HepG2 (cell line): ENCODE results near the gene EFCAB14.

ENCODE experiments used
- CHD4 ChIP-seq: fragments of 200-600 bp; sonication (generic); IDR thresholded peaks from 2 replicates; pipeline ENCODE4 v1.7.0; 2017; ENCODE audit warnings: mild to moderate bottlenecking, low read length, borderline replicate concordance
- DNMT3B ChIP-seq: conservative IDR thresholded peaks from 2 replicates; pipeline ENCODE4 v1.6.1; 2016; ENCODE audit warnings: missing biosample characterization, control low read depth
- HDAC6 ChIP-seq: fragments of 200-600 bp; sonication (generic); IDR thresholded peaks from 2 replicates; pipeline ENCODE4 v1.7.0; 2017; ENCODE audit warnings: mild to moderate bottlenecking, antibody characterized with exemption, low read length, low read depth
- HOXA7 ChIP-seq: sonication (generic); formaldehyde crosslinking; IDR thresholded peaks from 2 replicates; pipeline ENCODE4 v1.8.1; 2022; ENCODE audit warnings: mild to moderate bottlenecking, missing genetic modification reagents, moderate library complexity
- NCOA2 ChIP-seq: sonication (generic); formaldehyde crosslinking; IDR thresholded peaks from 2 replicates; pipeline ENCODE4 v1.8.0; 2022; ENCODE audit warnings: inconsistent platforms
- TARDBP ChIP-seq: sonication (generic); formaldehyde crosslinking; IDR thresholded peaks from 2 replicates; pipeline ENCODE4 v1.8.0; 2022; ENCODE audit warnings: mild to moderate bottlenecking, missing genetic modification reagents
- TP53 ChIP-seq: sonication (generic); formaldehyde crosslinking; conservative IDR thresholded peaks from 2 replicates; pipeline ENCODE4 v1.4.0; 2020; ENCODE audit warnings: missing genetic modification reagents
- ZNF709 ChIP-seq: sonication (generic); formaldehyde crosslinking; IDR thresholded peaks from 2 replicates; pipeline ENCODE4 v1.5.0; 2020; ENCODE audit warnings: mild to moderate bottlenecking, missing genetic modification reagents
- TF ChIP-seq, protein P1 (sequence below): sonication (generic); formaldehyde crosslinking; IDR thresholded peaks from 2 replicates; pipeline ENCODE4 v1.5.0; 2020; ENCODE audit warnings: mild to moderate bottlenecking, missing genetic modification reagents, moderate library complexity
- TF ChIP-seq, protein P2 (sequence below): sonication (generic); formaldehyde crosslinking; IDR thresholded peaks from 2 replicates; pipeline ENCODE4 v1.5.0; 2020; ENCODE audit warnings: missing genetic modification reagents
- TF ChIP-seq, protein P3 (sequence below): sonication (generic); formaldehyde crosslinking; IDR thresholded peaks from 2 replicates; pipeline ENCODE4 v1.5.0; 2020; ENCODE audit warnings: mild to moderate bottlenecking, missing genetic modification reagents
- TF ChIP-seq, protein P4 (sequence below): sonication (generic); IDR thresholded peaks from 2 replicates; pipeline ENCODE4 v1.6.1; 2016; ENCODE audit warnings: low read depth, borderline replicate concordance

DNA sequence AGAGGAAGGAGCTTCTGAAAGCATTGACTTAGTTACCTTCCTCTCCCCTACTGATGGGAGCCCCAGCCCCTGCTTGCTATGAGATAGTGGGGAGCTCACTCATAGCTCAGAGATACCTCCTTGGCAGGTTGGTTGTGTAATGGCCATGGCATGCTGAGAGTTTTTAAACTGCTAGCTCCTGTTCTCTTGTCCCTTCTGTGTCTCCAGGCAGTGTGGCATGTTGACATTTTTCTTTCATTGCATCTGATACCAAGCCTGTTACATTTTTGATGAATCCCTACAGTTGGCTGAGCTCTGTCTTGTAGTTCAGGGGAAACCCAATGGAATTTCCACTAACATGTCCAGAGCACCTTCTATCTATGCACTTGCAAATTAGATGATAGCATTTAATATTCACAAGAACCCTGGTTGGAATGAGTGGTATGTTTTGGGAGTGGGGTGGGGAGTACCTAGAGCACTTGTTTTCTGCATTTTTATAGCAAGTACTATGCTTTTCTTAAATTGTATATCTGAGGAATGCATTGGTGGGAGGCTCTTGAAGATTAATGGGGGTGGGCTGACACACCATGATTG is 39.1 kb upstream of the EFCAB14 start:
- TF ChIP-seq, protein P1, sequence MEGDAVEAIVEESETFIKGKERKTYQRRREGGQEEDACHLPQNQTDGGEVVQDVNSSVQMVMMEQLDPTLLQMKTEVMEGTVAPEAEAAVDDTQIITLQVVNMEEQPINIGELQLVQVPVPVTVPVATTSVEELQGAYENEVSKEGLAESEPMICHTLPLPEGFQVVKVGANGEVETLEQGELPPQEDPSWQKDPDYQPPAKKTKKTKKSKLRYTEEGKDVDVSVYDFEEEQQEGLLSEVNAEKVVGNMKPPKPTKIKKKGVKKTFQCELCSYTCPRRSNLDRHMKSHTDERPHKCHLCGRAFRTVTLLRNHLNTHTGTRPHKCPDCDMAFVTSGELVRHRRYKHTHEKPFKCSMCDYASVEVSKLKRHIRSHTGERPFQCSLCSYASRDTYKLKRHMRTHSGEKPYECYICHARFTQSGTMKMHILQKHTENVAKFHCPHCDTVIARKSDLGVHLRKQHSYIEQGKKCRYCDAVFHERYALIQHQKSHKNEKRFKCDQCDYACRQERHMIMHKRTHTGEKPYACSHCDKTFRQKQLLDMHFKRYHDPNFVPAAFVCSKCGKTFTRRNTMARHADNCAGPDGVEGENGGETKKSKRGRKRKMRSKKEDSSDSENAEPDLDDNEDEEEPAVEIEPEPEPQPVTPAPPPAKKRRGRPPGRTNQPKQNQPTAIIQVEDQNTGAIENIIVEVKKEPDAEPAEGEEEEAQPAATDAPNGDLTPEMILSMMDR, result no peak
- TF ChIP-seq ZNF709, result no peak
- TF ChIP-seq, protein P2, sequence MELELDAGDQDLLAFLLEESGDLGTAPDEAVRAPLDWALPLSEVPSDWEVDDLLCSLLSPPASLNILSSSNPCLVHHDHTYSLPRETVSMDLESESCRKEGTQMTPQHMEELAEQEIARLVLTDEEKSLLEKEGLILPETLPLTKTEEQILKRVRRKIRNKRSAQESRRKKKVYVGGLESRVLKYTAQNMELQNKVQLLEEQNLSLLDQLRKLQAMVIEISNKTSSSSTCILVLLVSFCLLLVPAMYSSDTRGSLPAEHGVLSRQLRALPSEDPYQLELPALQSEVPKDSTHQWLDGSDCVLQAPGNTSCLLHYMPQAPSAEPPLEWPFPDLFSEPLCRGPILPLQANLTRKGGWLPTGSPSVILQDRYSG (CRISPR knock-in tag), result no peak
- TF ChIP-seq HDAC6, result no peak
- TF ChIP-seq TARDBP (CRISPR knock-in tag), result no peak
- TF ChIP-seq HOXA7 (CRISPR knock-in tag), result no peak
- TF ChIP-seq, protein P3, sequence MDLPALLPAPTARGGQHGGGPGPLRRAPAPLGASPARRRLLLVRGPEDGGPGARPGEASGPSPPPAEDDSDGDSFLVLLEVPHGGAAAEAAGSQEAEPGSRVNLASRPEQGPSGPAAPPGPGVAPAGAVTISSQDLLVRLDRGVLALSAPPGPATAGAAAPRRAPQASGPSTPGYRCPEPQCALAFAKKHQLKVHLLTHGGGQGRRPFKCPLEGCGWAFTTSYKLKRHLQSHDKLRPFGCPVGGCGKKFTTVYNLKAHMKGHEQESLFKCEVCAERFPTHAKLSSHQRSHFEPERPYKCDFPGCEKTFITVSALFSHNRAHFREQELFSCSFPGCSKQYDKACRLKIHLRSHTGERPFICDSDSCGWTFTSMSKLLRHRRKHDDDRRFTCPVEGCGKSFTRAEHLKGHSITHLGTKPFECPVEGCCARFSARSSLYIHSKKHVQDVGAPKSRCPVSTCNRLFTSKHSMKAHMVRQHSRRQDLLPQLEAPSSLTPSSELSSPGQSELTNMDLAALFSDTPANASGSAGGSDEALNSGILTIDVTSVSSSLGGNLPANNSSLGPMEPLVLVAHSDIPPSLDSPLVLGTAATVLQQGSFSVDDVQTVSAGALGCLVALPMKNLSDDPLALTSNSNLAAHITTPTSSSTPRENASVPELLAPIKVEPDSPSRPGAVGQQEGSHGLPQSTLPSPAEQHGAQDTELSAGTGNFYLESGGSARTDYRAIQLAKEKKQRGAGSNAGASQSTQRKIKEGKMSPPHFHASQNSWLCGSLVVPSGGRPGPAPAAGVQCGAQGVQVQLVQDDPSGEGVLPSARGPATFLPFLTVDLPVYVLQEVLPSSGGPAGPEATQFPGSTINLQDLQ, result no peak
- no peak for TF ChIP-seq TP53
- TF ChIP-seq, protein P4, sequence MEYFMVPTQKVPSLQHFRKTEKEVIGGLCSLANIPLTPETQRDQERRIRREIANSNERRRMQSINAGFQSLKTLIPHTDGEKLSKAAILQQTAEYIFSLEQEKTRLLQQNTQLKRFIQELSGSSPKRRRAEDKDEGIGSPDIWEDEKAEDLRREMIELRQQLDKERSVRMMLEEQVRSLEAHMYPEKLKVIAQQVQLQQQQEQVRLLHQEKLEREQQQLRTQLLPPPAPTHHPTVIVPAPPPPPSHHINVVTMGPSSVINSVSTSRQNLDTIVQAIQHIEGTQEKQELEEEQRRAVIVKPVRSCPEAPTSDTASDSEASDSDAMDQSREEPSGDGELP, result no peak
- no peak for TF ChIP-seq CHD4
- no peak for TF ChIP-seq NCOA2 (CRISPR knock-in tag)
- TF ChIP-seq DNMT3B (CRISPR knock-in tag), result no peak
